SK-N-MC (cell line): ENCODE measurements around the gene ANKRD13C.

ENCODE experiments used
- DNase-seq: peaks from one replicate; pipeline ENCODE4 v3.0.0-alpha.2; 2011; ENCODE audit warnings: low read depth, low spot score
- H3K27ac ChIP-seq: fragments of 200-600 bp; sonication (generic); 2 replicates; pipeline ENCODE4 v1.5.1; 2016; ENCODE audit warnings: mixed run types
- H3K36me3 ChIP-seq: fragments of 200-600 bp; sonication (generic); 2 replicates; pipeline ENCODE4 v1.6.1; 2017; ENCODE audit warnings: antibody characterized with exemption, low read length, mixed read lengths; ENCODE audit not compliant: insufficient read depth
- H3K4me3 ChIP-seq: fragments of 200-600 bp; sonication (generic); 2 replicates; pipeline ENCODE4 v1.5.1; 2016
- H3K9ac ChIP-seq: fragments of 200-600 bp; sonication (generic); 2 replicates; pipeline ENCODE4 v1.8.0; 2017; ENCODE audit warnings: mixed run types, mixed read lengths; ENCODE audit not compliant: insufficient read length
- H3K9me3 ChIP-seq: fragments of 200-600 bp; sonication (generic); 2 replicates; pipeline ENCODE4 v1.6.1; 2017; ENCODE audit warnings: low read depth, mild to moderate bottlenecking, antibody characterized with exemption, low read length, moderate library complexity, mixed read lengths
- EZH2 ChIP-seq: fragments of 200-600 bp; sonication (generic); IDR thresholded peaks from one replicate; pipeline ENCODE4 v1.6.1; 2017; ENCODE audit warnings: antibody characterized with exemption
- FOXP2 ChIP-seq: optimal IDR thresholded peaks from 2 replicates; pipeline ENCODE3; 2011; ENCODE audit warnings: mild to moderate bottlenecking, moderate library complexity; ENCODE audit not compliant: insufficient read depth; ENCODE audit errors: extremely low read length, control extremely low read depth
- POLR2AphosphoS5 ChIP-seq: IDR thresholded peaks from 2 replicates; pipeline ENCODE4 v1.6.1; 2012; ENCODE audit warnings: mild to moderate bottlenecking, low read depth, low read length, borderline replicate concordance

The ANKRD13C gene

DNA sequence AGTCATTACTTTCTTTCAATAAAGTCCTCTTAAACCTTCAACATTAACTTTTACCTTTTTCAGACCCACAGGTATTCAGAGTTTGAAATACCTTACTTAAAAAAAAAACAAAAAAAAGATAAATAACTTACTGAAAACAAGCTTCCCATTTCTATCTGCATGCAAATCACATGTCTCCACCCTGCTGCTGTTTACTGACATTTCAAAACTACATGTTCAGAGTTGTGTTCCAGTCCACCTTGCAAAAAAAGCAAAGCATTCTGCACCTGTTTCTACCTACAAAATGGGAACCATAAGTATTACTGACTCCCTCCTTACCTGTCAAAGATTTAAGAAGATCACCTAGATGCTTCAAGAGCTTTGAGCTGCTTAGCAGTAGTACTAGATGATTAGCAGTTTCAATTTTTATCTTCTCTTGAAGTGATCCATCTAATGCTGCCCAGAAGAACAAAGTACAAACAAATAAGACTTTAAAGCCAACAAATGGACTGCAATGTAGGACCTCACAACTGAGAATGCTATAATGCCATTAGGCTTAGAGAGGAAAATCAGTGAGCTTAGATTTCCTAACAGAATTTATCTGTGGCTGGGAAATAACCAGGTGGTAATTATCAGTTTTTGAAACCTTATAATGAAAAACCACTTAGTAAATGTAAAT, 61.2 kb downstream of the ANKRD13C start:
- Histone ChIP-seq H3K9ac (no peak overlapping the region), H3K4me3 (no peak overlapping the region), H3K36me3 (peaks cover 58% of the 10 kb centered on the region), H3K9me3 (no peaks in the 10 kb centered on the region), H3K27ac (no peak overlapping the region)
- TF ChIP-seq POLR2AphosphoS5 (no peak), FOXP2 (no peak), EZH2 (no peak)
- DNase-seq: no peak

DNA sequence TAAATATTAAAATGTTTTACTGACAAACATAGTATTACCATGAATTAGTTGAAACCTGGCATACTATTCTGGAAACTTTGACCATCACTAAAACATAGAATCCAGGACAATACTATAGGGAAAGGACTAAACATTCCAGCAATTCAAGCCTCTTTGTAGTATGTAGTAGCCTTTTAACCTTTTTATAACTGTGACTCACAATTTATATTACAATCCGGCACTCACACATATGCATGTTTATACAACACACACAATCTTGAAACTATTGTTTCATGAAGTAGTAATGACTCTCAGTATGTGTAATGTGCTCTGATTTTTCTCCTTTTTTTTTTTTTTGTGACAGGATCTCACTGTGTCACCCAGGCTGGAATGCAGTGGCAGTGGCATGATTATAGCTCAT, 64.3 kb downstream of the ANKRD13C start:
- H3K9ac ChIP-seq: no peak overlapping the region
- H3K36me3 ChIP-seq: peaks cover 50% of the 10 kb centered on the region
- TF ChIP-seq FOXP2 (no peak), EZH2 (no peak), POLR2AphosphoS5 (no peak)
- no peak for DNase-seq
- H3K9me3 ChIP-seq: no peaks in the 10 kb centered on the region
- no peak overlapping the region for H3K4me3 ChIP-seq
- no peak overlapping the region for H3K27ac ChIP-seq

GRCh38 chr1:70288166-70288565, 66.4 kb downstream of the ANKRD13C start:
- no peak for TF ChIP-seq EZH2
- no peak for TF ChIP-seq POLR2AphosphoS5
- TF ChIP-seq FOXP2: no peak
- DNase-seq: no peak
- H3K36me3 ChIP-seq: peaks cover 39% of the 10 kb centered on the region
- H3K4me3 ChIP-seq: no peak overlapping the region
- H3K9ac ChIP-seq: no peak overlapping the region
- no peak overlapping the region for H3K27ac ChIP-seq
- no peaks in the 10 kb centered on the region for H3K9me3 ChIP-seq

DNA sequence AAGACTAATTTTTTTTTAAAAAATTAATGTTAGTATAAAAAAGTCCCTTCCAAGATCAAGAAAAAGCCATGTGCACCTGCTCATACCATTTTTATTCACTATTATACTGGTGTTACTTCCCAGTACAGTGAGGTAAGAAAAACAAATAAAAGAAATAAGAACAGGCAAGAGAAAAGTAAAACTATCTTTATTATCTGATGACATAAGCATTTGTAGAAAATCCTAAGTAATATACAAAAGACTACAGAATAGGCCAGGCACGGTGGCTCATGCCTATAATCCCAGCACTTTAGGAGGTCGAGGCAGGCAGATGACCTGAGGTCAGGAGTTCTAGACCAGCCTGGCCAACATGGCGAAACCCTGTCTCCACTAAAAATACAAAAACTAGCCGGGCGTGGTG, 68.1 kb downstream of the ANKRD13C start:
- H3K4me3 ChIP-seq: no peak overlapping the region
- TF ChIP-seq FOXP2: no peak
- no peak for TF ChIP-seq POLR2AphosphoS5
- TF ChIP-seq EZH2: no peak
- H3K36me3 ChIP-seq: peaks cover 30% of the 10 kb centered on the region
- no peaks in the 10 kb centered on the region for H3K9me3 ChIP-seq
- no peak for DNase-seq
- no peak overlapping the region for H3K9ac ChIP-seq
- no peak overlapping the region for H3K27ac ChIP-seq

- Histone ChIP-seq H3K9me3 (no peaks in the 10 kb centered on the region), H3K27ac (no peak overlapping the region), H3K36me3 (peaks cover 12% of the 10 kb centered on the region), H3K4me3 (no peak overlapping the region), H3K9ac (no peak overlapping the region)
- no peak for TF ChIP-seq FOXP2
- no peak for TF ChIP-seq EZH2
- no peak for TF ChIP-seq POLR2AphosphoS5
- DNase-seq: no peak
Observed at GRCh38 chr1:70284366-70284765, 70.2 kb downstream of the ANKRD13C start.

DNA sequence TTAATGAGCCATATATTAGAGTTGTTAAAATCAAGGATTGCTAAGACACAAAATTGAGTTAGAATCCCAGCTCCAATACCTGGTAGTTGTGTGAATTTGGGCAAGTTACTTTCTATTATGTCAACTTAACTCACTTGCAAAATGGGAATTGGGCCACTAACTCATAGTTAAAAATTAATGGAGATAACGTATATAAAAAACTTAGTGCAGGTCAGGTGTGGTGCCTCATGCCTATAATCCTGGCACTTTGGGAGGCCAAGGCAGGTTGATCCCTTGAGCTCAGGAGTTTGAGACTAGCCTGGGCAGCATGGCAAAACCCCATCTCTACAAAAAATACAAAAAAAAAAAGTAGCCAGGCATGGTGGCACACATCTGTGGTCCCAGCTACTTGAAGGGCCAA, 75.8 kb downstream of the ANKRD13C start:
- Histone ChIP-seq H3K9me3 (no peaks in the 10 kb centered on the region), H3K36me3 (peaks cover 23% of the 10 kb centered on the region)

DNA sequence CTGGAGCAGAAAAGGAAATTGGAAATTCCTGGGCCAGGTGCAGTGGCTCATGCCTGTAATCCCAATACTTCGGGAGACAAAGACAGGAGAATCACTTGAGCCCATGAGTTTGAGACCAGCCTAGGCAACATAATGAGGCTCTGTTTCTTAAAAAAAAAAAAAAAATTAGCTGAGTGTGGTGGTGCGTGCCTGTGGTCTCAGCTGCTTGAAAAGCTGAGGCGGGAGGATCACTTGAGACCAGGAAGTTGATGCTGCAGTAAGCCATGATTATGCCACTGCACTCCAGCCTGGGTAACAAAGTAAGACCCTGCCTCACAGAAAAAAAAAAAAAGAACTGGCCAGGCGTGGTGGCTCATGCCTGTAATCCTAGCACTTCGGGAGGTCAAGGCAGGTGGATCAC, 76.6 kb downstream of the ANKRD13C start:
- Histone ChIP-seq H3K36me3 (peaks cover 31% of the 10 kb centered on the region), H3K4me3 (no peak overlapping the region), H3K9ac (no peak overlapping the region), H3K9me3 (no peaks in the 10 kb centered on the region), H3K27ac (no peak overlapping the region)
- TF ChIP-seq POLR2AphosphoS5: no peak
- TF ChIP-seq FOXP2: no peak
- TF ChIP-seq EZH2: no peak
- DNase-seq: no peak

More for the DNA sequence above, 75.8 kb downstream of the ANKRD13C start:
- H3K9ac ChIP-seq: no peak overlapping the region
- no peak overlapping the region for H3K4me3 ChIP-seq
- no peak overlapping the region for H3K27ac ChIP-seq
- no peak for DNase-seq
- TF ChIP-seq EZH2: no peak
- TF ChIP-seq FOXP2: no peak
- no peak for TF ChIP-seq POLR2AphosphoS5

DNA sequence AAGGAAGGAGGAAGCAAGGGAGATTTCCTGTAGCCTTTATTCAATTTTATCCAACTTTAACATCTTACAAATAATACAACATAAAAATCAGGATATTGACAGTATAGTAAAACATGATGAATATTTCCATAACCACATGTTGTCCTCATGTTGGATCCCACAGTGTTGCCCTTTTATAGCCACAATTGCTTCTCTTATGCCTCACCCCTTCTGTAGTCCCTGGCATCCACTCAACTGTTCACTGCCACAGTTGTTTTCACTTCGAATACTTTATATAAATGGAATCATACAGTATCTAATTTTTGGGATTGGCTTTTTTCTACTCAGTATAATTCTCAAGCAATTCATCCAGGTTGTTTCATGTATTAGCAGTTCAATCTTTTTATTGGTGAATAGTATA, 88.6 kb downstream of the ANKRD13C start:
- Histone ChIP-seq H3K9ac (no peak overlapping the region), H3K36me3 (peaks cover 51% of the 10 kb centered on the region)
- no peak for TF ChIP-seq POLR2AphosphoS5
- no peak for TF ChIP-seq EZH2
- TF ChIP-seq FOXP2: no peak

DNA sequence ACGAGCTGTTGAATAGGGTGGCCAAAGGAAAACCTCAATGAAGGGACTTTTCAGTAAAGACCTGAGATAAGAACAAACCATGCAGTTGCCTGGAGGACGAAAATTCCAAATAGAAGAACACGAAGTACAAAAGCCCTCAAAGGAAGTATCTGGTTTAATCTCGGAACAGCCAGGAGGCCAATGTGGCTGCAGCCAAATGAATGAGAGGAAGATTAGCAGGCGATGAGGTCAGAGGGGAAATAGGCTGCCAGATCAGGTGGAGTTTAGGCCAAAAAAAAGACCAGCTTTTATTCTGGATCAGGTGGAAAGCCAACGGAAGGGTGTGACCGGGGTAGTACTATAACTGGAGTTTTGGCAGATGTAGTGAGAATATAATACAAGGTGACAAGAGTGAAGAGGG, 89.7 kb downstream of the ANKRD13C start:
- H3K9me3 ChIP-seq: no peaks in the 10 kb centered on the region
- peaks cover 46% of the 10 kb centered on the region for H3K36me3 ChIP-seq
- no peak for TF ChIP-seq POLR2AphosphoS5
- TF ChIP-seq EZH2: no peak
- DNase-seq: no peak
- no peak overlapping the region for H3K9ac ChIP-seq
- no peak overlapping the region for H3K27ac ChIP-seq
- H3K4me3 ChIP-seq: no peak overlapping the region

More for the DNA sequence above, 88.6 kb downstream of the ANKRD13C start:
- H3K4me3 ChIP-seq: no peak overlapping the region
- no peak for DNase-seq
- H3K27ac ChIP-seq: no peak overlapping the region
- no peaks in the 10 kb centered on the region for H3K9me3 ChIP-seq
